ENCODE data around the gene RAB8B.

GRCh38 chr15:63178034-63178433 is 11.4 kb upstream of the RAB8B start:
- TF ChIP-seq, protein P1, sequence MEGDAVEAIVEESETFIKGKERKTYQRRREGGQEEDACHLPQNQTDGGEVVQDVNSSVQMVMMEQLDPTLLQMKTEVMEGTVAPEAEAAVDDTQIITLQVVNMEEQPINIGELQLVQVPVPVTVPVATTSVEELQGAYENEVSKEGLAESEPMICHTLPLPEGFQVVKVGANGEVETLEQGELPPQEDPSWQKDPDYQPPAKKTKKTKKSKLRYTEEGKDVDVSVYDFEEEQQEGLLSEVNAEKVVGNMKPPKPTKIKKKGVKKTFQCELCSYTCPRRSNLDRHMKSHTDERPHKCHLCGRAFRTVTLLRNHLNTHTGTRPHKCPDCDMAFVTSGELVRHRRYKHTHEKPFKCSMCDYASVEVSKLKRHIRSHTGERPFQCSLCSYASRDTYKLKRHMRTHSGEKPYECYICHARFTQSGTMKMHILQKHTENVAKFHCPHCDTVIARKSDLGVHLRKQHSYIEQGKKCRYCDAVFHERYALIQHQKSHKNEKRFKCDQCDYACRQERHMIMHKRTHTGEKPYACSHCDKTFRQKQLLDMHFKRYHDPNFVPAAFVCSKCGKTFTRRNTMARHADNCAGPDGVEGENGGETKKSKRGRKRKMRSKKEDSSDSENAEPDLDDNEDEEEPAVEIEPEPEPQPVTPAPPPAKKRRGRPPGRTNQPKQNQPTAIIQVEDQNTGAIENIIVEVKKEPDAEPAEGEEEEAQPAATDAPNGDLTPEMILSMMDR (IDR thresholded peaks at IDR 0.05): no peak
- no peak for TF ChIP-seq POLR2A (IDR thresholded peaks at IDR 0.05)

Measured in testis (tissue), 2 donors.